A549 (cell line): ENCODE measurements around the gene MVD. TPM values are rescaled to one million over a fixed set of nuclear protein-coding genes. Genes with fewer than 3 reads are reported as not detected.

Source experiments
- ATAC-seq, 2 experiments: fragments of 200-7000 bp in 1 of 2; fragments of >200 bp in 1 of 2; cut with Nextera tagmentation in 1 of 2; cut with Tn5 transposase in 1 of 2; 3 replicates each; pipeline versions ENCODE4 v1.8.0 to v1.9.1; 2018 to 2020; ENCODE audit warnings: mild to moderate bottlenecking in 1 of 2, moderate library complexity in 1 of 2
- CTCF ChIA-PET: fragments of 300-600 bp; sonication (Branson Sonifier 250); formaldehyde crosslinking; extraction: SDS; loops from one replicate; lab custom pipeline; 2021; ENCODE audit warnings: antibody characterized with exemption, inconsistent platforms; lab: Yijun Ruan, JAX
- POLR2A ChIA-PET: fragments of 350-600 bp; formaldehyde crosslinking; extraction: SDS; loops from one replicate; lab custom pipeline; 2021; ENCODE audit warnings: antibody characterized with exemption, inconsistent platforms; lab: Yijun Ruan, JAX
- DNase-seq, 2 experiments: peaks; one replicate each; pipeline versions ENCODE4 v3.0.0 to v3.0.0-alpha.2; 2011 to 2016; ENCODE audit warnings: low read depth in 1 of 2, low spot score in 1 of 2
- FAIRE-seq: peaks from 2 replicates; lab custom pipeline; 2011; peaks lifted over from hg19 to GRCh38; lab: Jason Lieb, UNC
- H3K27ac ChIP-seq, 2 experiments: fragments of >200 bp; sonication (Bioruptor Twin); formaldehyde crosslinking; 3 replicates each; pipeline ENCODE4 v1.5.1; 2016 to 2017
- H3K4me1 ChIP-seq: fragments of >200 bp; sonication (Bioruptor Twin); formaldehyde crosslinking; 3 replicates; pipeline ENCODE4 v1.6.1; 2016
- H3K4me2 ChIP-seq: fragments of >200 bp; sonication (Bioruptor Twin); formaldehyde crosslinking; 3 replicates; pipeline ENCODE4 v1.6.1; 2016
- H3K4me3 ChIP-seq: fragments of >200 bp; sonication (Bioruptor Twin); formaldehyde crosslinking; 3 replicates; pipeline ENCODE4 v1.5.1; 2016
- H3K9me3 ChIP-seq: fragments of >200 bp; sonication (Bioruptor Twin); formaldehyde crosslinking; 3 replicates; pipeline ENCODE4 v1.6.1; 2016
- CBX2 ChIP-seq: fragments of 200-600 bp; sonication (generic); IDR thresholded peaks from 2 replicates; pipeline ENCODE4 v1.6.1; 2016; ENCODE audit warnings: low read depth, mild to moderate bottlenecking, borderline replicate concordance
- CTCF ChIP-seq: fragments of >200 bp; sonication (Bioruptor Twin); formaldehyde crosslinking; IDR thresholded peaks from 3 replicates; pipeline ENCODE4 v1.5.1; 2016
- EHMT2 ChIP-seq: fragments of 200-600 bp; sonication (generic); IDR thresholded peaks from 2 replicates; pipeline ENCODE4 v1.6.1; 2016; ENCODE audit warnings: antibody characterized with exemption, low read depth, mild to moderate bottlenecking, moderate library complexity
- ELK1 ChIP-seq: fragments of 150-350 bp; IDR thresholded peaks from 2 replicates; pipeline ENCODE4 v1.6.1; 2014; ENCODE audit warnings: low read depth, mild to moderate bottlenecking, low read length
- EP300 ChIP-seq, 2 experiments: fragments of >200 bp; sonication (Bioruptor Twin); formaldehyde crosslinking; IDR thresholded peaks; 2 replicates in 1 of 2; 3 replicates in 1 of 2; pipeline ENCODE4 v1.6.1; 2016 to 2017
- ESRRA ChIP-seq: fragments of 150-350 bp; IDR thresholded peaks from 2 replicates; pipeline ENCODE4 v1.6.1; 2014; ENCODE audit warnings: mild to moderate bottlenecking, low read length, borderline replicate concordance
- FOSL2 ChIP-seq, 2 experiments: fragments of 450-650 bp in 1 of 2; fragments of >200 bp in 1 of 2; sonication (Bioruptor Twin) in 1 of 2; formaldehyde crosslinking; IDR thresholded peaks; 2 replicates each; pipeline versions ENCODE4 v1.5.0 to v1.6.1; 2016 to 2020; ENCODE audit warnings: mild to moderate bottlenecking in 1 of 2, moderate library complexity in 1 of 2
- HDAC2 ChIP-seq: fragments of 200-600 bp; sonication (generic); IDR thresholded peaks from 2 replicates; pipeline ENCODE4 v1.6.1; 2016
- JUN ChIP-seq, 2 experiments: fragments of >200 bp; sonication (Bioruptor Twin); formaldehyde crosslinking; IDR thresholded peaks; 2 replicates in 1 of 2; 3 replicates in 1 of 2; pipeline ENCODE4 v1.6.1; 2016 to 2017
- JUNB ChIP-seq: fragments of >200 bp; sonication (Bioruptor Twin); formaldehyde crosslinking; IDR thresholded peaks from 2 replicates; pipeline ENCODE4 v1.6.1; 2016
- KDM1A ChIP-seq: fragments of 200-600 bp; sonication (generic); IDR thresholded peaks from 2 replicates; pipeline ENCODE4 v1.6.1; 2016; ENCODE audit warnings: low read depth, mild to moderate bottlenecking
- KDM5A ChIP-seq: fragments of 200-600 bp; sonication (generic); IDR thresholded peaks from 2 replicates; pipeline ENCODE4 v1.6.1; 2016; ENCODE audit warnings: antibody characterized with exemption, mild to moderate bottlenecking
- MAFK ChIP-seq: fragments of 450-650 bp; IDR thresholded peaks from 2 replicates; pipeline ENCODE4 v1.6.1; 2014; ENCODE audit not compliant: partially characterized antibody
- NR3C1 ChIP-seq: fragments of >200 bp; sonication (Bioruptor Twin); formaldehyde crosslinking; IDR thresholded peaks from 3 replicates; pipeline ENCODE4 v1.6.1; 2017
- RARB ChIP-seq: fragments of 250-450 bp; sonication (Bioruptor Pico); IDR thresholded peaks from 2 replicates; pipeline ENCODE4 v1.8.0; 2021; ENCODE audit warnings: mild to moderate bottlenecking, moderate library complexity
- REST ChIP-seq: fragments of 200-600 bp; sonication (generic); IDR thresholded peaks from 2 replicates; pipeline ENCODE4 v1.6.1; 2016; ENCODE audit warnings: antibody characterized with exemption, mild to moderate bottlenecking, moderate library complexity
- ZC3H11A ChIP-seq: fragments of 450-650 bp; IDR thresholded peaks from 2 replicates; pipeline ENCODE4 v1.6.1; 2014; ENCODE audit warnings: antibody characterized with exemption, mild to moderate bottlenecking
- WGBS: methylation state at CpG from one replicate; pipeline ENCODE4 v1.1.6; 2017; ENCODE audit errors: missing lambda C conversion rate; 5-methylcytosine and 5-hydroxymethylcytosine counted together
- polyA plus RNA-seq, 4 experiments: library from polyadenylated mRNA; depleted of rRNA in 3 of 4; stranded (reverse); fragments of >200 nt; fragmentation: RNase III in 1 of 4; extraction: RNeasy Plus Mini Kit Qiagen cat#74134 plus additional on column Dnase treatment in 1 of 4; gene quantifications; 2 replicates in 3 of 4; 3 replicates in 1 of 4; pipeline ENCODE4 v1.2.3, GENCODE V29; 2011 to 2017
- TF ChIP-seq, protein P1 (sequence below): IDR thresholded peaks from 2 replicates; pipeline ENCODE4 v1.6.1; 2012; ENCODE audit warnings: low read depth, borderline replicate concordance
- TF ChIP-seq, protein P2 (sequence below): IDR thresholded peaks from 2 replicates; pipeline ENCODE4 v1.6.1; 2012

The MVD gene
- polyA plus RNA-seq, 2 of the 4 experiments (the other 2 are of a cell fraction): 5.8 to 43.1 TPM

DNA sequence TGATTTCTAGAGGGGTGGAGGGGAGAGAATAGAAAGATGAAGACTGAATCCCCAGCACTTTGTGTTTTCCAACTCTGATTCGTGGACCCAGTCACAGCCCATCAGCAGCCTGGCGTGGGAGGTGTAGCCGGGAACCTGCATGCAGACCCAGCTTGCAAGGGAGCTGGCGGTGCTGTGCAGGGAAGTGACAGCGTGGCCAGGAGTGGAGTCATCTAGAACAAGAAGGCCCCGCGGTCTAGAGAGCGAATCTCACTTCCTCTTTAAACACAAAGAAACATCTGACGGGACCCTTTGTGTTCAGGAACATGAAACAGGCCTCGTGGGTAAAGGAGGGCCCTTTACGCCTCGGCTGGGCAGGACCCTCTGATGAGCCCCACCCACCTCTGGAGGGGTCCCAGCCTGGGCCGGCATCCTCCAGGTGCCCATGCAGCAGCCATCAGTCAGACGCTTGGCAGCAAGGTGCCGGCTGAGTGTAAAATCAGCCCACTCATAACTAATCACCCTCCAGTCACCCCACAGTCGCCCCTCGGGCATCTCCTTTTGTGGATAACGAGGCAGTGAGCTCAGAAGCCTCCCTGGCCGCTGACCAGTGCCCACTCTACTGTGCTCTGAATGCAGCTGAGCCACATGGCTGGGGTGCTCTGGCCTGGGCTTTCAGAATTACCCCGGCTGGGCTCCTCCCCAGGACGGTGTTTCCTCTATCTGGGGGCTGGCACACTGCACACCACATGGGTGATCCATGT is 19.0 kb upstream of the MVD start:
- TF ChIP-seq KDM5A: no peak
- TF ChIP-seq CTCF: no peak
- TF ChIP-seq ESRRA: no peak
- no peak for TF ChIP-seq CBX2
- no peak for TF ChIP-seq RARB (CRISPR knock-in tag)
- TF ChIP-seq KDM1A: no peak
- no peak for TF ChIP-seq ZC3H11A
- TF ChIP-seq HDAC2: no peak
- TF ChIP-seq MAFK: no peak
- TF ChIP-seq EP300 (IDR thresholded peaks at IDR 0.05): no peak
- no peak for TF ChIP-seq JUN (IDR thresholded peaks at IDR 0.05)
- no peak for TF ChIP-seq REST
- TF ChIP-seq, protein P1, sequence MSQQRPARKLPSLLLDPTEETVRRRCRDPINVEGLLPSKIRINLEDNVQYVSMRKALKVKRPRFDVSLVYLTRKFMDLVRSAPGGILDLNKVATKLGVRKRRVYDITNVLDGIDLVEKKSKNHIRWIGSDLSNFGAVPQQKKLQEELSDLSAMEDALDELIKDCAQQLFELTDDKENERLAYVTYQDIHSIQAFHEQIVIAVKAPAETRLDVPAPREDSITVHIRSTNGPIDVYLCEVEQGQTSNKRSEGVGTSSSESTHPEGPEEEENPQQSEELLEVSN: no peak
- TF ChIP-seq EHMT2: no peak
- no peak for TF ChIP-seq NR3C1
- no peak for TF ChIP-seq FOSL2 (IDR thresholded peaks at IDR 0.05)
- TF ChIP-seq FOSL2 (CRISPR knock-in tag; IDR thresholded peaks at IDR 0.05): no peak
- no peak for TF ChIP-seq ELK1
- no peak for TF ChIP-seq JUNB
- TF ChIP-seq, protein P2, sequence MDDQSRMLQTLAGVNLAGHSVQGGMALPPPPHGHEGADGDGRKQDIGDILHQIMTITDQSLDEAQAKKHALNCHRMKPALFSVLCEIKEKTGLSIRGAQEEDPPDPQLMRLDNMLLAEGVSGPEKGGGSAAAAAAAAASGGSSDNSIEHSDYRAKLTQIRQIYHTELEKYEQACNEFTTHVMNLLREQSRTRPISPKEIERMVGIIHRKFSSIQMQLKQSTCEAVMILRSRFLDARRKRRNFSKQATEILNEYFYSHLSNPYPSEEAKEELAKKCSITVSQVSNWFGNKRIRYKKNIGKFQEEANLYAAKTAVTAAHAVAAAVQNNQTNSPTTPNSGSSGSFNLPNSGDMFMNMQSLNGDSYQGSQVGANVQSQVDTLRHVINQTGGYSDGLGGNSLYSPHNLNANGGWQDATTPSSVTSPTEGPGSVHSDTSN: no peak
- TF ChIP-seq, all 56 proteins: peak for 0
- ChIA-PET CTCF (interaction anchor here (1.1 to 2.8 kb wide), 5 partner anchors 9 to 55 kb away, joined by 3 to 8 read pairs (median 4); partner anchors contain the start of gene MVD), POLR2A (no interaction called here)
- no peaks in the 10 kb centered on the region for H3K9me3 ChIP-seq
- no peak overlapping the region for H3K4me2 ChIP-seq
- no peak for ATAC-seq
- 73% methylated on average over 21 of the region's 21 CpGs for WGBS
- no peak for DNase-seq
- peaks cover 13% of the 10 kb centered on the region; the same call in 2 of the 3 replicates for H3K4me1 ChIP-seq
- no peak overlapping the region for H3K27ac ChIP-seq
- FAIRE-seq: no peak
- H3K4me3 ChIP-seq: no peak overlapping the region
